A549 (cell line): ENCODE measurements around the gene COBL. TPM values are rescaled to one million over a fixed set of nuclear protein-coding genes. Genes with fewer than 3 reads are reported as not detected.

Source experiments
- ATAC-seq, 2 experiments: fragments of 200-7000 bp in 1 of 2; fragments of >200 bp in 1 of 2; cut with Nextera tagmentation in 1 of 2; cut with Tn5 transposase in 1 of 2; 3 replicates each; pipeline versions ENCODE4 v1.8.0 to v1.9.1; 2018 to 2020; ENCODE audit warnings: mild to moderate bottlenecking in 1 of 2, moderate library complexity in 1 of 2
- CTCF ChIA-PET: fragments of 300-600 bp; sonication (Branson Sonifier 250); formaldehyde crosslinking; extraction: SDS; loops from one replicate; lab custom pipeline; 2021; ENCODE audit warnings: antibody characterized with exemption, inconsistent platforms; lab: Yijun Ruan, JAX
- POLR2A ChIA-PET: fragments of 350-600 bp; formaldehyde crosslinking; extraction: SDS; loops from one replicate; lab custom pipeline; 2021; ENCODE audit warnings: antibody characterized with exemption, inconsistent platforms; lab: Yijun Ruan, JAX
- DNase-seq, 2 experiments: peaks; one replicate each; pipeline versions ENCODE4 v3.0.0 to v3.0.0-alpha.2; 2011 to 2016; ENCODE audit warnings: low read depth in 1 of 2, low spot score in 1 of 2
- FAIRE-seq: peaks from 2 replicates; lab custom pipeline; 2011; peaks lifted over from hg19 to GRCh38; lab: Jason Lieb, UNC
- H3K27ac ChIP-seq, 2 experiments: fragments of >200 bp; sonication (Bioruptor Twin); formaldehyde crosslinking; 3 replicates each; pipeline ENCODE4 v1.5.1; 2016 to 2017
- H3K4me1 ChIP-seq: fragments of >200 bp; sonication (Bioruptor Twin); formaldehyde crosslinking; 3 replicates; pipeline ENCODE4 v1.6.1; 2016
- H3K4me2 ChIP-seq: fragments of >200 bp; sonication (Bioruptor Twin); formaldehyde crosslinking; 3 replicates; pipeline ENCODE4 v1.6.1; 2016
- H3K4me3 ChIP-seq: fragments of >200 bp; sonication (Bioruptor Twin); formaldehyde crosslinking; 3 replicates; pipeline ENCODE4 v1.5.1; 2016
- H3K9me3 ChIP-seq: fragments of >200 bp; sonication (Bioruptor Twin); formaldehyde crosslinking; 3 replicates; pipeline ENCODE4 v1.6.1; 2016
- BCL3 ChIP-seq: fragments of >200 bp; sonication (Bioruptor Twin); formaldehyde crosslinking; IDR thresholded peaks from 3 replicates; pipeline ENCODE4 v1.6.1; 2016
- BHLHE40 ChIP-seq: IDR thresholded peaks from 2 replicates; pipeline ENCODE4 v1.6.1; 2012; ENCODE audit warnings: low read depth, low read length, inconsistent platforms
- CHD2 ChIP-seq: fragments of 150-350 bp; IDR thresholded peaks from 2 replicates; pipeline ENCODE4 v1.6.1; 2014; ENCODE audit warnings: low read length; ENCODE audit not compliant: partially characterized antibody
- CHD4 ChIP-seq: fragments of 200-600 bp; sonication (generic); IDR thresholded peaks from 2 replicates; pipeline ENCODE4 v1.6.1; 2016; ENCODE audit warnings: antibody characterized with exemption, mild to moderate bottlenecking, borderline replicate concordance
- EHF ChIP-seq: fragments of 250-450 bp; sonication (Bioruptor Pico); IDR thresholded peaks from 2 replicates; pipeline ENCODE4 v1.5.0; 2020; ENCODE audit warnings: mild to moderate bottlenecking
- EHMT2 ChIP-seq: fragments of 200-600 bp; sonication (generic); IDR thresholded peaks from 2 replicates; pipeline ENCODE4 v1.6.1; 2016; ENCODE audit warnings: antibody characterized with exemption, low read depth, mild to moderate bottlenecking, moderate library complexity
- EP300 ChIP-seq, 2 experiments: fragments of >200 bp; sonication (Bioruptor Twin); formaldehyde crosslinking; IDR thresholded peaks; 2 replicates in 1 of 2; 3 replicates in 1 of 2; pipeline ENCODE4 v1.6.1; 2016 to 2017
- ESRRA ChIP-seq: fragments of 150-350 bp; IDR thresholded peaks from 2 replicates; pipeline ENCODE4 v1.6.1; 2014; ENCODE audit warnings: mild to moderate bottlenecking, low read length, borderline replicate concordance
- FOSL2 ChIP-seq, 2 experiments: fragments of 450-650 bp in 1 of 2; fragments of >200 bp in 1 of 2; sonication (Bioruptor Twin) in 1 of 2; formaldehyde crosslinking; IDR thresholded peaks; 2 replicates each; pipeline versions ENCODE4 v1.5.0 to v1.6.1; 2016 to 2020; ENCODE audit warnings: mild to moderate bottlenecking in 1 of 2, moderate library complexity in 1 of 2
- GATA3 ChIP-seq: IDR thresholded peaks from 2 replicates; pipeline ENCODE4 v1.6.1; 2012; ENCODE audit warnings: borderline replicate concordance
- HDAC2 ChIP-seq: fragments of 200-600 bp; sonication (generic); IDR thresholded peaks from 2 replicates; pipeline ENCODE4 v1.6.1; 2016
- HOXB13 ChIP-seq: fragments of 250-450 bp; sonication (Bioruptor Pico); IDR thresholded peaks from 2 replicates; pipeline ENCODE4 v1.5.0; 2020; ENCODE audit warnings: low read depth, mild to moderate bottlenecking, moderate library complexity
- HOXB5 ChIP-seq: fragments of 250-450 bp; sonication (Bioruptor Pico); IDR thresholded peaks from 2 replicates; pipeline ENCODE4 v1.5.0; 2020; ENCODE audit warnings: mild to moderate bottlenecking, moderate library complexity
- JUN ChIP-seq, 2 experiments: fragments of >200 bp; sonication (Bioruptor Twin); formaldehyde crosslinking; IDR thresholded peaks; 2 replicates in 1 of 2; 3 replicates in 1 of 2; pipeline ENCODE4 v1.6.1; 2016 to 2017
- MYC ChIP-seq: IDR thresholded peaks from 2 replicates; pipeline ENCODE4 v1.6.1; 2012; ENCODE audit warnings: mild to moderate bottlenecking, inconsistent platforms, low read length, improper control_type of control experiment, borderline replicate concordance
- NPAS2 ChIP-seq: fragments of 250-450 bp; sonication (Bioruptor Pico); IDR thresholded peaks from 2 replicates; pipeline ENCODE4 v1.8.0; 2022; ENCODE audit warnings: mild to moderate bottlenecking, moderate library complexity, borderline replicate concordance
- POLR2AphosphoS2 ChIP-seq: conservative IDR thresholded peaks from 2 replicates; pipeline ENCODE4 v1.6.1; 2012; ENCODE audit warnings: low read length, improper control_type of control experiment, inconsistent platforms
- SMC3 ChIP-seq: fragments of >200 bp; sonication (Bioruptor Twin); formaldehyde crosslinking; IDR thresholded peaks from 3 replicates; pipeline ENCODE4 v1.6.1; 2018; ENCODE audit warnings: inconsistent platforms
- SREBF2 ChIP-seq: fragments of 450-650 bp; IDR thresholded peaks from 2 replicates; pipeline ENCODE4 v1.6.1; 2014; ENCODE audit warnings: mild to moderate bottlenecking, moderate library complexity
- TP53 ChIP-seq: fragments of 250-450 bp; sonication (Bioruptor Pico); IDR thresholded peaks from 2 replicates; pipeline ENCODE4 v1.5.0; 2021; ENCODE audit warnings: mild to moderate bottlenecking, moderate library complexity
- ZC3H11A ChIP-seq: fragments of 450-650 bp; IDR thresholded peaks from 2 replicates; pipeline ENCODE4 v1.6.1; 2014; ENCODE audit warnings: antibody characterized with exemption, mild to moderate bottlenecking
- ZFP36 ChIP-seq: fragments of 450-650 bp; IDR thresholded peaks from 2 replicates; pipeline ENCODE4 v1.6.1; 2014; ENCODE audit warnings: borderline replicate concordance; ENCODE audit not compliant: partially characterized antibody
- ZNF302 ChIP-seq: fragments of 250-450 bp; sonication (Bioruptor Pico); IDR thresholded peaks from 2 replicates; pipeline ENCODE4 v1.9.0; 2021; ENCODE audit warnings: inconsistent platforms, mild to moderate bottlenecking, moderate library complexity
- ZSCAN20 ChIP-seq: fragments of 250-450 bp; sonication (Bioruptor Pico); IDR thresholded peaks from 2 replicates; pipeline ENCODE4 v1.8.0; 2022; ENCODE audit warnings: mild to moderate bottlenecking, moderate library complexity
- WGBS: methylation state at CpG from one replicate; pipeline ENCODE4 v1.1.6; 2017; ENCODE audit errors: missing lambda C conversion rate; 5-methylcytosine and 5-hydroxymethylcytosine counted together
- polyA plus RNA-seq, 4 experiments: library from polyadenylated mRNA; depleted of rRNA in 3 of 4; stranded (reverse); fragments of >200 nt; fragmentation: RNase III in 1 of 4; extraction: RNeasy Plus Mini Kit Qiagen cat#74134 plus additional on column Dnase treatment in 1 of 4; gene quantifications; 2 replicates in 3 of 4; 3 replicates in 1 of 4; pipeline ENCODE4 v1.2.3, GENCODE V29; 2011 to 2017
- TF ChIP-seq, protein P1 (sequence below): fragments of >200 bp; sonication (Bioruptor Twin); formaldehyde crosslinking; IDR thresholded peaks from 2 replicates; pipeline ENCODE4 v1.6.1; 2016
- TF ChIP-seq, protein P2 (sequence below): fragments of >200 bp; sonication (Bioruptor Twin); formaldehyde crosslinking; IDR thresholded peaks from 3 replicates; pipeline ENCODE4 v1.5.1; 2016
- TF ChIP-seq, protein P3 (sequence below): fragments of 250-450 bp; sonication (Bioruptor Pico); IDR thresholded peaks from 2 replicates; pipeline ENCODE4 v1.5.0; 2020; ENCODE audit warnings: low read depth, mild to moderate bottlenecking, moderate library complexity

The COBL gene
- polyA plus RNA-seq, 2 of the 4 experiments (the other 2 are of a cell fraction), result 1.5 to 7.4 TPM

DNA sequence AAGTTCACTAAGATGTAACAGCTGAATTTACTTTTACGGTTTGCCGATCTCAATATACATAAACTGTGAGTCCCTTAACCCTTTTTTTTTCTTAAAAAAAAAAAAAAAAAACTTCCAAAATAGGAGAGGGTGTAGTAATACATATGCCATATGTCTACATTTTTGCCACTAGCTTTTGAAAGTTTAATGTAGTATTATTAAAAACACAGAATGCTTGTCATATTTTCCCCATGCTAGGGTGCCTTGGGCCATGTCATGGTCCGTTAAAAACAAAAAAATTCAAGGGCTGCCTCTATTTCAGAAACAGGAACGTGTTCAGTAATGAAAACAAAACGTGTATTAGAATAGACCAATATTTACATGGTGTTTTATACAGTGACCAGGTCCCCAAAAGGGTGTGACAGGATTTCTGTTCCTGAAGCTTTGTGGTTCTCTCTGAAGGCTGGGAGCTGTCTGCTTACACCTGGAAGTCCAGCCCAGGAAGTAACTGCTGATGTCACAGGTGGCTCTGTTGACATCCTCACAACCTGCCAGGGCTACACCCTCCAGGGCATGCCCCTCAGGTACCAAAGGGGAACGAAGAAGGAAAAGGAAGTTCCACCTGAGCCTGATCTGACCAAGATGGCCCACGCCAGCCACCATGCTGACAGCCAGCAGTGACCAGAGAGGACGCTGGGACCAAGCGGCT lies 79.0 kb downstream of the COBL start:
- ChIA-PET CTCF (interaction anchor here (1.6 kb wide), 1 partner anchor 76 kb away, joined by 3 read pairs; no protein-coding TSS in a partner anchor), POLR2A (no interaction called here)
- Histone ChIP-seq H3K4me3 (no peak overlapping the region), H3K4me2 (no peak overlapping the region), H3K4me1 (no peaks in the 10 kb centered on the region), H3K9me3 (no peaks in the 10 kb centered on the region), H3K27ac (no peak overlapping the region)
- TF ChIP-seq, protein P1, sequence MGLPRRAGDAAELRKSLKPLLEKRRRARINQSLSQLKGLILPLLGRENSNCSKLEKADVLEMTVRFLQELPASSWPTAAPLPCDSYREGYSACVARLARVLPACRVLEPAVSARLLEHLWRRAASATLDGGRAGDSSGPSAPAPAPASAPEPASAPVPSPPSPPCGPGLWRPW, result no peak
- TF ChIP-seq CHD2, result no peak
- TF ChIP-seq JUN (IDR thresholded peaks at IDR 0.05), result no peak
- TF ChIP-seq TP53, result no peak
- TF ChIP-seq, protein P2, sequence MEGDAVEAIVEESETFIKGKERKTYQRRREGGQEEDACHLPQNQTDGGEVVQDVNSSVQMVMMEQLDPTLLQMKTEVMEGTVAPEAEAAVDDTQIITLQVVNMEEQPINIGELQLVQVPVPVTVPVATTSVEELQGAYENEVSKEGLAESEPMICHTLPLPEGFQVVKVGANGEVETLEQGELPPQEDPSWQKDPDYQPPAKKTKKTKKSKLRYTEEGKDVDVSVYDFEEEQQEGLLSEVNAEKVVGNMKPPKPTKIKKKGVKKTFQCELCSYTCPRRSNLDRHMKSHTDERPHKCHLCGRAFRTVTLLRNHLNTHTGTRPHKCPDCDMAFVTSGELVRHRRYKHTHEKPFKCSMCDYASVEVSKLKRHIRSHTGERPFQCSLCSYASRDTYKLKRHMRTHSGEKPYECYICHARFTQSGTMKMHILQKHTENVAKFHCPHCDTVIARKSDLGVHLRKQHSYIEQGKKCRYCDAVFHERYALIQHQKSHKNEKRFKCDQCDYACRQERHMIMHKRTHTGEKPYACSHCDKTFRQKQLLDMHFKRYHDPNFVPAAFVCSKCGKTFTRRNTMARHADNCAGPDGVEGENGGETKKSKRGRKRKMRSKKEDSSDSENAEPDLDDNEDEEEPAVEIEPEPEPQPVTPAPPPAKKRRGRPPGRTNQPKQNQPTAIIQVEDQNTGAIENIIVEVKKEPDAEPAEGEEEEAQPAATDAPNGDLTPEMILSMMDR, result no peak
- TF ChIP-seq HOXB5 (CRISPR knock-in tag), result no peak
- no peak for TF ChIP-seq ESRRA
- TF ChIP-seq CHD4, result no peak
- no peak for TF ChIP-seq ZFP36
- no peak for TF ChIP-seq NPAS2 (CRISPR knock-in tag)
- no peak for TF ChIP-seq ZC3H11A
- no peak for TF ChIP-seq EHF (CRISPR knock-in tag)
- ATAC-seq (no peak), FAIRE-seq (no peak), DNase-seq (no peak)
- WGBS, result 67% methylated on average over 7 of the region's 9 CpGs

DNA sequence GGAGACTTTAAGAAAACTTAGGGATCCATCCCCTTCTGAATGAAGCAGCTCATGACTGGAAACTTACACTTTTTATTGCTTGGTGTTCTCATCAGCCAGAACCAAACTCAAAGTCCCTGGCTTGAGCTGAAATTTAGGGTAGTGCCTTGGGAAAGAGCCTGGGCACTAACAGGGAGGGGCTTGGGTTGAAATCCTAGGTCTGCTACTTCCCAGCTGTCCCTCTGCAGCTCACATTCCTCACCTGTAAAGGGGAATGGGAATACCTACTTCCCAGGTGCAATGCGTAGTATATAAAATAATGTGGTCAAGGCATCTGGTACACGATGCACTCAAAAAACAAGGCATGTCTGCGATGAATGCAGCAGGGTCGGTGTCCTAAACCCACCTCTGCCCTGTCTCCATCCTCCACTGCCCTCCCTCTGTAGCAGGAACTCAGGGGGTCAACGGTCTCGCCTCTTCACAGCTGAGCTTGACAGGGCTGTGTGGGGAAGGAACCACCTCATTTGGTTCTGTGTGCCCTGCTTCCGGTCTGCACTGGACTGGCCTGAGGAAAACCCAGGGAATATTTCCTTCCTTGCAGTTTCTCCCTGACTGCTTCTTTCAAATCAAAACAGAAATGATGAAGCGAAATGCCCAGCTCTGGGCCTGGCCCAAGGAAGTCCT lies 80.0 kb downstream of the COBL start:
- Histone ChIP-seq H3K9me3 (no peaks in the 10 kb centered on the region), H3K4me1 (no peaks in the 10 kb centered on the region), H3K4me2 (no peak overlapping the region), H3K4me3 (no peak overlapping the region), H3K27ac (no peak overlapping the region)
- FAIRE-seq (no peak), ATAC-seq (no peak), DNase-seq (no peak)
- TF ChIP-seq ZNF302 (CRISPR knock-in tag), result no peak
- no peak for TF ChIP-seq FOSL2 (IDR thresholded peaks at IDR 0.05)
- TF ChIP-seq FOSL2 (CRISPR knock-in tag; IDR thresholded peaks at IDR 0.05), result no peak
- no peak for TF ChIP-seq BHLHE40
- TF ChIP-seq ZSCAN20 (CRISPR knock-in tag), result no peak
- TF ChIP-seq BCL3, result no peak
- TF ChIP-seq GATA3, result no peak
- TF ChIP-seq MYC, result no peak
- TF ChIP-seq SREBF2, result no peak
- TF ChIP-seq HOXB13, result no peak
- no peak for TF ChIP-seq EHMT2
- TF ChIP-seq HDAC2, result no peak
- TF ChIP-seq EP300 (IDR thresholded peaks at IDR 0.05), result no peak
- TF ChIP-seq, protein P3, sequence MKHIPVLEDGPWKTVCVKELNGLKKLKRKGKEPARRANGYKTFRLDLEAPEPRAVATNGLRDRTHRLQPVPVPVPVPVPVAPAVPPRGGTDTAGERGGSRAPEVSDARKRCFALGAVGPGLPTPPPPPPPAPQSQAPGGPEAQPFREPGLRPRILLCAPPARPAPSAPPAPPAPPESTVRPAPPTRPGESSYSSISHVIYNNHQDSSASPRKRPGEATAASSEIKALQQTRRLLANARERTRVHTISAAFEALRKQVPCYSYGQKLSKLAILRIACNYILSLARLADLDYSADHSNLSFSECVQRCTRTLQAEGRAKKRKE (CRISPR knock-in tag), result no peak
- no peak for TF ChIP-seq SMC3
- no peak for TF ChIP-seq POLR2AphosphoS2
- ChIA-PET POLR2A (no interaction called here), CTCF (interaction anchor here (1.6 kb wide), 1 partner anchor 75 kb away, joined by 3 read pairs; no protein-coding TSS in a partner anchor)
- 85% methylated on average over 8 of the region's 8 CpGs for WGBS
